Uterus (tissue), 4 donors: ENCODE data around the gene CAPRIN1. TPM values are rescaled to one million over a fixed set of nuclear protein-coding genes. Genes with fewer than 3 reads are reported as not detected.

Experiments
- DNase-seq, 2 donors: peaks; one replicate each; pipeline ENCODE4 v3.0.0-alpha.2; 2019 to 2020
- H3K27ac ChIP-seq, 2 donors: fragments of 200-600 bp; sonication (generic); 1 replicate in 1 of 2; 2 replicates in 1 of 2; pipeline ENCODE4 v1.5.1; 2016 to 2018
- H3K27me3 ChIP-seq, 2 donors: fragments of 200-600 bp; sonication (generic); one replicate each; pipeline ENCODE4 v1.5.1; 2018 to 2019; ENCODE audit warnings: control low read depth in 1 of 2
- H3K36me3 ChIP-seq, 2 donors: fragments of 200-600 bp; sonication (generic); one replicate each; pipeline ENCODE4 v1.5.1; 2019; ENCODE audit warnings: control low read depth in 1 of 2
- H3K4me1 ChIP-seq, 2 donors: fragments of 200-600 bp; sonication (generic); one replicate each; pipeline ENCODE4 v1.5.1; 2018 to 2019; ENCODE audit warnings: control low read depth in 1 of 2
- H3K4me3 ChIP-seq, 2 donors: fragments of 200-600 bp; sonication (generic); 1 replicate in 1 of 2; 2 replicates in 1 of 2; pipeline ENCODE4 v1.5.1; 2018 to 2019; ENCODE audit warnings: mild to moderate bottlenecking in 1 of 2
- H3K9me3 ChIP-seq, 2 donors: fragments of 200-600 bp; sonication (generic); one replicate each; pipeline ENCODE4 v1.5.1; 2019; ENCODE audit warnings: control low read depth in 1 of 2
- POLR2A ChIP-seq, 2 donors: fragments of 450-650 bp; IDR thresholded peaks; one replicate each; pipeline ENCODE4 v1.6.1; 2016; ENCODE audit warnings: antibody characterized with exemption in 2 of 2, mild to moderate bottlenecking in 1 of 2, moderate library complexity in 1 of 2
- intact Hi-C: fragments of 100-400 bp; cut with DNase I; formaldehyde crosslinking; loops from one replicate; pipeline ENCODE4 v1.15.1; 2023; ENCODE audit warnings: low total_unique reads
- total RNA-seq, 4 donors: library from RNA; depleted of rRNA in 3 of 4; stranded (reverse); fragments of >200 nt in 3 of 4; gene quantifications; one replicate each; pipeline versions ENCODE4 v1.1.0 to v1.2.4, GENCODE V29; 2014 to 2023
- TF ChIP-seq, protein P1 (sequence below), 4 experiments: fragments of 200-600 bp in 2 of 4; fragments of 450-650 bp in 2 of 4; sonication (generic) in 2 of 4; IDR thresholded peaks; one replicate each; pipeline ENCODE4 v1.5.1; 2016 to 2019; ENCODE audit warnings: antibody characterized with exemption in 4 of 4, mild to moderate bottlenecking in 2 of 4, moderate library complexity in 1 of 4
- donor health status: DM: yes; HTN: yes; CAD: no.

CAPRIN1 gene
- total RNA-seq = 100 to 1,000 TPM; 118 to 252 (median 169) TPM

DNA sequence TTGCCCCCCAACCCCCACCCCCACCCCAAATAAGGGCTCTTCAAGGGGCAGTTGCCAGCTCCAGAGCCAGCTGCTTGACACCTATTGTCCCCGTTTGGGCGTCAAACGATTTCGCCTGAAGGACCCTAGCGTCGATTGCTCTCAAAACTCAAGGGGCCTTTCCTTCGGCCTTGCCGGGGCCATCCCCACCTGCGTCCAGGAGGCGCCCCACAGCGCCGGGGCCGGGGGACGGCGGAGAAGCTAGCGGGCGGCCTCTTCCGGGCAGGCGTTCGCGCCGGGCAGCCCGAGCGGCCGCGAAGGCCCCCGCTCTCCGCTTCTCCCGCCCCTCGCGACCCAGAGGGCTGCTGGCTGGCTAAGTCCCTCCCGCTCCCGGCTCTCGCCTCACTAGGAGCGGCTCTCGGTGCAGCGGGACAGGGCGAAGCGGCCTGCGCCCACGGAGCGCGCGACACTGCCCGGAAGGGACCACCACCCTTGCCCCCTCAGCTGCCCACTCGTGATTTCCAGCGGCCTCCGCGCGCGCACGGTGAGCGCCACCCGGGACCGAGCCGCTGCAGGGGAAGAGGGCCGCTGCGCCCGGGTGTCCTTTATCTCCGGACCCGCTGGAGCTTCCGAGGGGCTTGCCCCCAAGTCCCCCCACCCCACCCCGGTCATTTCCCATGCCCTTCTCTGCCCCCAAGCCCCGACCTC is at the start of gene CAPRIN1:
Gene CAPRIN1 (plus strand): TSS at position 383 of the 687 bp plus-strand sequence. CDS start 690 bp downstream, outside the sequence.
- peaks cover 9 to 21% of the 10 kb centered on the region in 2 donors for H3K4me1 ChIP-seq
- TF ChIP-seq, protein P1, sequence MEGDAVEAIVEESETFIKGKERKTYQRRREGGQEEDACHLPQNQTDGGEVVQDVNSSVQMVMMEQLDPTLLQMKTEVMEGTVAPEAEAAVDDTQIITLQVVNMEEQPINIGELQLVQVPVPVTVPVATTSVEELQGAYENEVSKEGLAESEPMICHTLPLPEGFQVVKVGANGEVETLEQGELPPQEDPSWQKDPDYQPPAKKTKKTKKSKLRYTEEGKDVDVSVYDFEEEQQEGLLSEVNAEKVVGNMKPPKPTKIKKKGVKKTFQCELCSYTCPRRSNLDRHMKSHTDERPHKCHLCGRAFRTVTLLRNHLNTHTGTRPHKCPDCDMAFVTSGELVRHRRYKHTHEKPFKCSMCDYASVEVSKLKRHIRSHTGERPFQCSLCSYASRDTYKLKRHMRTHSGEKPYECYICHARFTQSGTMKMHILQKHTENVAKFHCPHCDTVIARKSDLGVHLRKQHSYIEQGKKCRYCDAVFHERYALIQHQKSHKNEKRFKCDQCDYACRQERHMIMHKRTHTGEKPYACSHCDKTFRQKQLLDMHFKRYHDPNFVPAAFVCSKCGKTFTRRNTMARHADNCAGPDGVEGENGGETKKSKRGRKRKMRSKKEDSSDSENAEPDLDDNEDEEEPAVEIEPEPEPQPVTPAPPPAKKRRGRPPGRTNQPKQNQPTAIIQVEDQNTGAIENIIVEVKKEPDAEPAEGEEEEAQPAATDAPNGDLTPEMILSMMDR (IDR thresholded peaks at IDR 0.05) = peak in 1 of 4 experiments; percentile 7
- peak; percentile 27 to 72 for TF ChIP-seq POLR2A (IDR thresholded peaks at IDR 0.05)
- intact Hi-C loops = loop anchor here (5.0 kb wide), 1 partner anchor 56 kb away; the partner anchor contains the start of gene NAT10
- H3K9me3 ChIP-seq = no peaks in the 10 kb centered on the region
- peak within 1 kb of the TSS; percentile 86 to 87 for H3K4me3 ChIP-seq
- peak; percentile 81 to 85 for DNase-seq
- no peaks in the 10 kb centered on the region for H3K36me3 ChIP-seq
- H3K27ac ChIP-seq = peak within 1 kb of the TSS; percentile 99
- H3K27me3 ChIP-seq = no peaks in the 10 kb centered on the region

DNA sequence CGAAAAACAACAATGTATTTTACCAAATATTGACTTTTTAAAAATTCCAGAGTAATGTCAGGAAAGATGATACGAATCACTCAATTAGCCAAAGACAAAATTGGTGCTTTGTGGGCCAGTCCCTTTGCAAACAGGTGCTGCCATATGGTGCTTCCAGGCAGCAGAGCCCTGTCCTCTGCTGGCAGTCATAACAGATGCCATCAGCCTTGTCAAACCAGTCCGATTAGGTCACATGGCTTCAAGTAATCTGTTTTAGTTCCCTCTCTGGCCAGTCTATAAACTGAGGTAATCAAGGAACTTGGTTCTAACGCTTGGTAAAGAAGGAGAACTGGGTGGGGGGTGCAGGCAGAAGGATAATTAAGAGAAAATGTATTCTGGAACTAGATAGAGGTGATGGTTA is 49.1 kb upstream of the CAPRIN1 start:
- Histone ChIP-seq H3K9me3 (no peaks in the 10 kb centered on the region), H3K36me3 (no peaks in the 10 kb centered on the region), H3K27ac (no peak overlapping the region), H3K4me3 (no peak overlapping the region), H3K27me3 (no peaks in the 10 kb centered on the region), H3K4me1 (no peaks in the 10 kb centered on the region)
- TF ChIP-seq, protein P1 (IDR thresholded peaks at IDR 0.05) = no peak
- TF ChIP-seq POLR2A (IDR thresholded peaks at IDR 0.05) = no peak
- no peak for DNase-seq
- intact Hi-C loops = no loop called here

DNA sequence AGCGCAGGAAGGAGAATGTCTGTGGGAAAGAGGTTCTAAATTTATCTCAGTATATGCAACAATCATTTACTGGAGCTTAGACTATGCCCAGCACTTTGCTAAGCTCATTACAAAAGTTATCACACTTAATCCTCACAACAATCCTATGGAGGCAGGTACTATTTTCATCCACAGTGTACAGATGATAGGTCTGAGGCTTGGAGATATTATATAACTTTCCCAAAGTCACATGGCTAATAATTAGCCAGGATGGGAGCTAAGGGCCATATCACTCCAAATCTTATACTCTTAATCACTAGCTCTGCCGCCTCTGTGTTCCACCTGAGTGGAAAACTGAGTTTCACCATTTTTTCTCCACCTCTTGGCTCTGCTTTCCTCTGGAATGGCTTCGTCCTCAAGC is 47.3 kb upstream of the CAPRIN1 start:
- DNase-seq = no peak
- no peak overlapping the region for H3K4me3 ChIP-seq
- H3K27me3 ChIP-seq = no peaks in the 10 kb centered on the region
- no peaks in the 10 kb centered on the region for H3K36me3 ChIP-seq
- intact Hi-C loops = no loop called here
- H3K9me3 ChIP-seq = no peaks in the 10 kb centered on the region
- TF ChIP-seq, protein P1 (IDR thresholded peaks at IDR 0.05) = no peak
- no peak for TF ChIP-seq POLR2A (IDR thresholded peaks at IDR 0.05)
- no peak overlapping the region for H3K27ac ChIP-seq
- no peaks in the 10 kb centered on the region for H3K4me1 ChIP-seq

DNA sequence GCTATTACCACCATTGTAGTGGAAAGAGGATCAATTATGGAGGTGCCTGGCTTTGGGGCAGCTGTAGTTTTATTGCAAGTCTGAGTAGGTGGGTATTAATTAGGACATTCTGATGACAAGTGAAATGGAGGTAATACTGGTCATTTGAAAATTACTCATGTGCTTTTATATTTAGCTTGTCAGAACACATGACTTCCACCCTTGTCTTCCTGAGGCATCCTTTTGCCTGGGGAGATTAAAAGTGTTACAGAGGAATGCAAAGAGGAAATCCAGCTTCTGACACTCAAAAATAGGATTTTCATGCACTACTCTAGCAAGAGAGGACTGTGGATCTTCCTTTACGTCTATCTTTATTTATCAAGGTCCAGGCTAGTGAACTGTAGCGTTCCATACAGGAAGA is 44.7 kb upstream of the CAPRIN1 start:
- no peak for DNase-seq
- intact Hi-C loops = no loop called here
- no peaks in the 10 kb centered on the region for H3K4me1 ChIP-seq

GRCh38 chr11:34012734-34013133 is 38.8 kb upstream of the CAPRIN1 start:
- intact Hi-C loops = no loop called here
- no peak overlapping the region for H3K4me3 ChIP-seq
- no peak for DNase-seq
- H3K9me3 ChIP-seq = no peaks in the 10 kb centered on the region
- TF ChIP-seq POLR2A (IDR thresholded peaks at IDR 0.05) = no peak
- TF ChIP-seq, protein P1 (IDR thresholded peaks at IDR 0.05) = no peak
- H3K27ac ChIP-seq = no peak overlapping the region
- H3K4me1 ChIP-seq = no peaks in the 10 kb centered on the region
- H3K27me3 ChIP-seq = no peaks in the 10 kb centered on the region
- no peaks in the 10 kb centered on the region for H3K36me3 ChIP-seq

More for the DNA sequence above, 44.7 kb upstream of the CAPRIN1 start:
- no peak overlapping the region for H3K27ac ChIP-seq
- H3K27me3 ChIP-seq = no peaks in the 10 kb centered on the region
- no peaks in the 10 kb centered on the region for H3K9me3 ChIP-seq
- no peak overlapping the region for H3K4me3 ChIP-seq
- no peaks in the 10 kb centered on the region for H3K36me3 ChIP-seq
- TF ChIP-seq POLR2A (IDR thresholded peaks at IDR 0.05) = no peak
- TF ChIP-seq, protein P1 (IDR thresholded peaks at IDR 0.05) = no peak
